ENCODE results near the gene CLEC11A. TPM values are rescaled to one million over a fixed set of nuclear protein-coding genes. Genes with fewer than 3 reads are reported as not detected.
"Not testable (repeated sequence)": the region's sequence is repeated elsewhere in the genome, so short reads cannot be mapped to it uniquely, and the experiment has no call there.

CLEC11A gene
- total and polyA plus RNA-seq, 10 of the 15 experiments (the other 5 are each of a cell fraction or from before 2014, with no cell fraction given), result not detected

GRCh38 chr19:50767263-50767662 lies 44.1 kb downstream of the CLEC11A start:
- H3K9me3 ChIP-seq (replicated peaks; ENCODE audit: control insufficient read depth, insufficient read depth, low read length); POLR2A ChIA-PET; ATAC-seq; FAIRE-seq; H3K4me2 ChIP-seq (ENCODE audit: control insufficient read depth, insufficient read depth); DNase-seq (ENCODE audit: low read depth, low spot score); H3K9ac ChIP-seq (ENCODE audit: control insufficient read depth, insufficient read depth, low read length); intact Hi-C loops (cut with micrococcal nuclease; ENCODE audit: unreplicated experiment); SMC1A ChIA-PET (ENCODE audit: uncharacterized antibody, unreplicated experiment); H3K79me2 ChIP-seq (ENCODE audit: control insufficient read depth, insufficient read depth, low read length); H3K27me3 ChIP-seq (replicated peaks in 1 of 2; ENCODE audit: control insufficient read depth in 2 of 2, insufficient read depth in 2 of 2, low read length in 1 of 2); CTCF ChIA-PET; H3K27ac ChIP-seq (ENCODE audit: control insufficient read depth, insufficient read depth); H3K4me3 ChIP-seq; H3K36me3 ChIP-seq (ENCODE audit: control insufficient read depth in 2 of 2, insufficient read depth in 2 of 2, low read length in 1 of 2); H3K4me1 ChIP-seq (ENCODE audit: control insufficient read depth, insufficient read depth, low read length); H4K20me1 ChIP-seq (ENCODE audit: control insufficient read depth, insufficient read depth); RAD21 ChIA-PET (ENCODE audit: unreplicated experiment); BruUV-seq (replicated peaks); in situ Hi-C loops (cut with MboI); H2AFZ ChIP-seq (ENCODE audit: control insufficient read depth, low read depth, low read length): not testable (repeated sequence)
- WGBS (ENCODE audit: insufficient coverage, insufficient replicate concordance, low lambda C conversion rate, missing lambda C conversion rate), result 7% methylated on average over 5 of the region's 5 CpGs

- WGBS (ENCODE audit: insufficient coverage, insufficient replicate concordance, low lambda C conversion rate, missing lambda C conversion rate), result 28% methylated on average over 5 of the region's 5 CpGs
- ChIA-PET SMC1A (ENCODE audit: uncharacterized antibody, unreplicated experiment) (no interaction called here), CTCF (no interaction called here), POLR2A (no interaction called here), RAD21 (ENCODE audit: unreplicated experiment) (no interaction called here)
- H3K4me3 ChIP-seq, result no peak overlapping the region
- no peaks in the 10 kb centered on the region for H3K79me2 ChIP-seq (ENCODE audit: control insufficient read depth, insufficient read depth, low read length)
- H3K9ac ChIP-seq (ENCODE audit: control insufficient read depth, insufficient read depth, low read length), result no peak overlapping the region
- no peaks in the 10 kb centered on the region for H4K20me1 ChIP-seq (ENCODE audit: control insufficient read depth, insufficient read depth)
- H3K36me3 ChIP-seq (ENCODE audit: control insufficient read depth in 2 of 2, insufficient read depth in 2 of 2, low read length in 1 of 2), result no peaks in the 10 kb centered on the region
- no peak overlapping the region for H2AFZ ChIP-seq (ENCODE audit: control insufficient read depth, low read depth, low read length)
- in situ Hi-C loops (cut with MboI), result no loop called here
- ATAC-seq (no peak), DNase-seq (ENCODE audit: low read depth, low spot score) (no peak), FAIRE-seq (no peak)
- no TSS peak for BruUV-seq (replicated peaks)
- no peaks in the 10 kb centered on the region for H3K27me3 ChIP-seq (replicated peaks in 1 of 2; ENCODE audit: control insufficient read depth in 2 of 2, insufficient read depth in 2 of 2, low read length in 1 of 2)
- H3K27ac ChIP-seq (ENCODE audit: control insufficient read depth, insufficient read depth), result no peak overlapping the region
- no peak overlapping the region for H3K4me2 ChIP-seq (ENCODE audit: control insufficient read depth, insufficient read depth)
- no peaks in the 10 kb centered on the region for H3K9me3 ChIP-seq (replicated peaks; ENCODE audit: control insufficient read depth, insufficient read depth, low read length)
- intact Hi-C loops (cut with micrococcal nuclease; ENCODE audit: unreplicated experiment), result no loop called here
- H3K4me1 ChIP-seq (ENCODE audit: control insufficient read depth, insufficient read depth, low read length), result no peaks in the 10 kb centered on the region
- TF ChIP-seq FOS (IDR thresholded peaks at IDR 0.05; ENCODE audit: borderline replicate concordance, extremely low read depth, insufficient read length) (no peak), NFYA (IDR thresholded peaks at IDR 0.05; ENCODE audit: borderline replicate concordance, low read depth, low read length) (no peak), RBBP5 (conservative IDR thresholded peaks at IDR 0.05) (no peak), BMI1 (IDR thresholded peaks at IDR 0.05; ENCODE audit: borderline replicate concordance) (no peak), HDGF (IDR thresholded peaks at IDR 0.05) (no peak), LARP7 (IDR thresholded peaks at IDR 0.05) (no peak), YBX1 (IDR thresholded peaks at IDR 0.05) (no peak), PAX8 (IDR thresholded peaks at IDR 0.05) (no peak), KLF5 (IDR thresholded peaks at IDR 0.05; ENCODE audit: partially characterized antibody) (no peak), USF2 (IDR thresholded peaks at IDR 0.05; ENCODE audit: borderline replicate concordance, low read depth, low read length) (no peak), BRCA1 (IDR thresholded peaks at IDR 0.05; ENCODE audit: low read depth, low read length) (no peak)
- TF ChIP-seq, protein P1, sequence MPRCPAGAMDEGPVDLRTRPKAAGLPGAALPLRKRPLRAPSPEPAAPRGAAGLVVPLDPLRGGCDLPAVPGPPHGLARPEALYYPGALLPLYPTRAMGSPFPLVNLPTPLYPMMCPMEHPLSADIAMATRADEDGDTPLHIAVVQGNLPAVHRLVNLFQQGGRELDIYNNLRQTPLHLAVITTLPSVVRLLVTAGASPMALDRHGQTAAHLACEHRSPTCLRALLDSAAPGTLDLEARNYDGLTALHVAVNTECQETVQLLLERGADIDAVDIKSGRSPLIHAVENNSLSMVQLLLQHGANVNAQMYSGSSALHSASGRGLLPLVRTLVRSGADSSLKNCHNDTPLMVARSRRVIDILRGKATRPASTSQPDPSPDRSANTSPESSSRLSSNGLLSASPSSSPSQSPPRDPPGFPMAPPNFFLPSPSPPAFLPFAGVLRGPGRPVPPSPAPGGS (IDR thresholded peaks at IDR 0.05; ENCODE audit: borderline replicate concordance, insufficient read depth, low read depth, low read length, poor library complexity, severe bottlenecking), result no peak
- TF ChIP-seq, protein P2, sequence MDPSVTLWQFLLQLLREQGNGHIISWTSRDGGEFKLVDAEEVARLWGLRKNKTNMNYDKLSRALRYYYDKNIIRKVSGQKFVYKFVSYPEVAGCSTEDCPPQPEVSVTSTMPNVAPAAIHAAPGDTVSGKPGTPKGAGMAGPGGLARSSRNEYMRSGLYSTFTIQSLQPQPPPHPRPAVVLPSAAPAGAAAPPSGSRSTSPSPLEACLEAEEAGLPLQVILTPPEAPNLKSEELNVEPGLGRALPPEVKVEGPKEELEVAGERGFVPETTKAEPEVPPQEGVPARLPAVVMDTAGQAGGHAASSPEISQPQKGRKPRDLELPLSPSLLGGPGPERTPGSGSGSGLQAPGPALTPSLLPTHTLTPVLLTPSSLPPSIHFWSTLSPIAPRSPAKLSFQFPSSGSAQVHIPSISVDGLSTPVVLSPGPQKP (IDR thresholded peaks at IDR 0.05; ENCODE audit: low read depth, low read length), result no peak
These were observed 45.1 kb downstream of the CLEC11A start for GRCh38 chr19:50768277-50768676.
